ENCODE data around the gene CDC42EP1.

CDC42EP1 gene

GRCh38 chr22:37561212-37562048 lies 1.1 kb downstream of the CDC42EP1 start:
- peak; percentile 70 for DNase-seq

- no peak for DNase-seq
Measured at GRCh38 chr22:37562049-37562875, 2.0 kb downstream of the CDC42EP1 start.

GRCh38 chr22:37563153-37564081 lies 3.1 kb downstream of the CDC42EP1 start:
- DNase-seq, result no peak

GRCh38 chr22:37564111-37564711 lies 3.9 kb downstream of the CDC42EP1 start:
- no peak for DNase-seq

GRCh38 chr22:37565830-37566229 lies 5.5 kb downstream of the CDC42EP1 start:
- no peak for DNase-seq

GRCh38 chr22:37566329-37566837 lies 6.1 kb downstream of the CDC42EP1 start:
- DNase-seq, result no peak

- peak; percentile 82 for DNase-seq
Measured at GRCh38 chr22:37566903-37567798, 6.9 kb downstream of the CDC42EP1 start.

GRCh38 chr22:37568012-37568411 lies 7.7 kb downstream of the CDC42EP1 start:
- no peak for DNase-seq

GRCh38 chr22:37568448-37569008 lies 8.2 kb downstream of the CDC42EP1 start:
- no peak for DNase-seq

GRCh38 chr22:37569009-37569920 lies 9.0 kb downstream of the CDC42EP1 start:
- DNase-seq, result no peak

- DNase-seq, result no peak
Measured at GRCh38 chr22:37569921-37570660, 9.8 kb downstream of the CDC42EP1 start.

- no peak for DNase-seq
Measured at GRCh38 chr22:37570661-37570976, 10.3 kb downstream of the CDC42EP1 start.

GRCh38 chr22:37571258-37571991 lies 11.1 kb downstream of the CDC42EP1 start:
- no peak for DNase-seq

GRCh38 chr22:37571992-37572373 lies 11.7 kb downstream of the CDC42EP1 start:
- DNase-seq, result no peak

- no peak for DNase-seq
Measured at GRCh38 chr22:37575490-37576003, 15.3 kb downstream of the CDC42EP1 start.

GRCh38 chr22:37578002-37578401 lies 17.7 kb downstream of the CDC42EP1 start:
- DNase-seq, result no peak

GRCh38 chr22:37581504-37581903 lies 21.2 kb downstream of the CDC42EP1 start:
- no peak for DNase-seq

GRCh38 chr22:37582526-37582925 lies 22.2 kb downstream of the CDC42EP1 start:
- no peak for DNase-seq
